Psoas muscle (tissue), 8 donors: ENCODE measurements around the gene FADD. TPM values are rescaled to one million over a fixed set of nuclear protein-coding genes. Genes with fewer than 3 reads are reported as not detected.

Experiments used
- ATAC-seq, 4 donors: fragments of 200-7000 bp; cut with Tn5 transposase; one replicate each; pipeline ENCODE4 v1.9.1; 2020; ENCODE audit warnings: moderate library complexity in 3 of 4, mild to moderate bottlenecking in 2 of 4
- DNase-seq, 2 donors: peaks; one replicate each; pipeline ENCODE4 v3.0.0-alpha.2; 2020
- H3K27ac ChIP-seq: fragments of 200-600 bp; one replicate; pipeline ENCODE4 v1.8.0; 2022
- H3K27me3 ChIP-seq, 3 donors: fragments of 200-600 bp in 1 of 3; one replicate each; pipeline versions ENCODE4 v1.6.1 to v1.8.0; 2013 to 2022; ENCODE audit warnings: low read length in 2 of 3, mild to moderate bottlenecking in 2 of 3, moderate library complexity in 1 of 3; ENCODE audit not compliant: insufficient read depth in 3 of 3
- H3K36me3 ChIP-seq, 2 donors: fragments of 200-600 bp in 1 of 2; one replicate each; pipeline versions ENCODE4 v1.6.1 to v1.8.0; 2013 to 2022; ENCODE audit warnings: low read depth in 1 of 2, mild to moderate bottlenecking in 1 of 2, moderate library complexity in 1 of 2; ENCODE audit not compliant: insufficient read depth in 1 of 2
- H3K4me1 ChIP-seq: fragments of 200-600 bp; one replicate; pipeline ENCODE4 v1.8.0; 2022
- H3K4me3 ChIP-seq: fragments of 200-600 bp; one replicate; pipeline ENCODE4 v1.8.0; 2022; ENCODE audit warnings: mild to moderate bottlenecking
- H3K9me3 ChIP-seq: fragments of 200-600 bp; one replicate; pipeline ENCODE4 v1.8.0; 2022
- WGBS, 3 donors: extraction: QIAGEN DNeasy Blood & Tissue Kit; methylation state at CpG; one replicate each; pipeline versions ENCODE4 v1.1.6 to v1.1.7; 2013; 5-methylcytosine and 5-hydroxymethylcytosine counted together
- intact Hi-C, 2 donors: fragments of 100-400 bp; cut with DNase I; formaldehyde crosslinking; loops; one replicate each; pipeline versions ENCODE4 v1.11.0 to v1.14.2; 2022
- polyA plus RNA-seq, 3 donors: library from polyadenylated mRNA; stranded (reverse); fragments of 200-250 nt; gene quantifications; one replicate each; pipeline ENCODE4 v1.2.3, GENCODE V29; 2013
- total RNA-seq, 4 donors: library from RNA; stranded (reverse); fragmentation: NEBNext Ultra II Directional in 2 of 4; extraction: Animal tissue kit (Norgen Biotek cat#: 25700) in 2 of 4; gene quantifications; one replicate each; pipeline versions ENCODE4 v1.2.1 to v1.2.4, GENCODE V29; 2021 to 2023
- TF ChIP-seq, protein P1 (sequence below): fragments of 200-600 bp; IDR thresholded peaks from one replicate; pipeline ENCODE4 v1.8.0; 2022; ENCODE audit warnings: antibody characterized with exemption
- donor health status: healthy with polysubstance abuse.
- donor health status: DM: no; HTN: no; CAD: no; lungs with moderate emphysema.
- donor health status: Bipolar disorder and iron deficiency.
- donor health status: healthy.
- donor health status: DM: yes; HTN: yes; CAD: no.
- donor health status: DM: no; HTN: no; CAD: no.
- donor health status: DM: no; HTN: no; CAD: no.
- donor health status: DM: yes; HTN: yes; CAD: no.

FADD gene
- total and polyA plus RNA-seq, 7 donors: 7.9 to 49.2 (median 10.7) TPM

GRCh38 chr11:70220136-70220535 is 17.0 kb downstream of the FADD start:
- DNase-seq: no peak
- Histone ChIP-seq H3K27me3 (no peaks in the 10 kb centered on the region), H3K4me1 (no peaks in the 10 kb centered on the region), H3K27ac (no peak overlapping the region), H3K4me3 (no peak overlapping the region), H3K36me3 (no peaks in the 10 kb centered on the region), H3K9me3 (no peaks in the 10 kb centered on the region)
- intact Hi-C loops: no loop called here
- whole genome bisulfite sequencing, 3 donors: 86 to 89% (median 87%) methylated on average over 3 of the region's 3 CpGs
- TF ChIP-seq, protein P1, sequence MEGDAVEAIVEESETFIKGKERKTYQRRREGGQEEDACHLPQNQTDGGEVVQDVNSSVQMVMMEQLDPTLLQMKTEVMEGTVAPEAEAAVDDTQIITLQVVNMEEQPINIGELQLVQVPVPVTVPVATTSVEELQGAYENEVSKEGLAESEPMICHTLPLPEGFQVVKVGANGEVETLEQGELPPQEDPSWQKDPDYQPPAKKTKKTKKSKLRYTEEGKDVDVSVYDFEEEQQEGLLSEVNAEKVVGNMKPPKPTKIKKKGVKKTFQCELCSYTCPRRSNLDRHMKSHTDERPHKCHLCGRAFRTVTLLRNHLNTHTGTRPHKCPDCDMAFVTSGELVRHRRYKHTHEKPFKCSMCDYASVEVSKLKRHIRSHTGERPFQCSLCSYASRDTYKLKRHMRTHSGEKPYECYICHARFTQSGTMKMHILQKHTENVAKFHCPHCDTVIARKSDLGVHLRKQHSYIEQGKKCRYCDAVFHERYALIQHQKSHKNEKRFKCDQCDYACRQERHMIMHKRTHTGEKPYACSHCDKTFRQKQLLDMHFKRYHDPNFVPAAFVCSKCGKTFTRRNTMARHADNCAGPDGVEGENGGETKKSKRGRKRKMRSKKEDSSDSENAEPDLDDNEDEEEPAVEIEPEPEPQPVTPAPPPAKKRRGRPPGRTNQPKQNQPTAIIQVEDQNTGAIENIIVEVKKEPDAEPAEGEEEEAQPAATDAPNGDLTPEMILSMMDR: no peak
- no peak for ATAC-seq

- DNase-seq (no peak), ATAC-seq (no peak)
- H3K36me3 ChIP-seq: no peaks in the 10 kb centered on the region
- no peak overlapping the region for H3K4me3 ChIP-seq
- H3K27ac ChIP-seq: no peak overlapping the region
- no peaks in the 10 kb centered on the region for H3K9me3 ChIP-seq
- WGBS, 3 donors: 68 to 88% (median 78%) methylated on average over 1 of the region's 1 CpG
- no peaks in the 10 kb centered on the region for H3K27me3 ChIP-seq
- TF ChIP-seq, protein P1: no peak
- intact Hi-C loops: no loop called here
- no peaks in the 10 kb centered on the region for H3K4me1 ChIP-seq
Observed at GRCh38 chr11:70220920-70221319, 17.8 kb downstream of the FADD start.

DNA sequence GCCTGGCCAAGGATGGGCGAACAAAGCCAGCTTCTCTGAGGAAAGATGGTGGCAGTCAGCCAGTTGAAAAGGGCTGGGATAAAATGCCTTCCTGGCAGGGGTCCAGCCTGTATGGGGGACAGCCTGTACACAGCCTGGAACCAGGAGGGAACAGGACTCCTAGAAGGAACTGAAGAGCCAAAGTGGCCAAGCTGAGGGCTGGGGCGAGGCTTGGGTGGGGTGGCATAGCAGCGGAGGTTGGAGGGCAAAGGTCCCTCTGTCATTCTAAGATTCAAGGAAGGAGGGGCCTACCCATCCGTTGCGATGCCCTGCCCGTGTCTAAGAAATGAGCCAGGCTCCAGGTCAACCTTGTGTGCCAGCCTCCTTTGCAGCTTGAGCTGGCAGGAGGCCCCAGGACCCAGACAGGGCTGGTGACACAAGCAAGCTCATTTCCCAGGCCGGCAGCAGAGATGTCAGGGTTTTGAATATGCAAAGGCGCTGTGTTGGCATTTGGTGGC is 22.6 kb downstream of the FADD start:
- peak; percentile 49 to 67 for DNase-seq
- WGBS, 3 donors: 40 to 75% (median 49%) methylated on average over 8 of the region's 8 CpGs
- TF ChIP-seq, protein P1: no peak
- Histone ChIP-seq H3K36me3 (no peaks in the 10 kb centered on the region), H3K4me3 (no peak overlapping the region), H3K27me3 (no peaks in the 10 kb centered on the region), H3K9me3 (no peaks in the 10 kb centered on the region), H3K4me1 (no peaks in the 10 kb centered on the region), H3K27ac (no peak overlapping the region)
- intact Hi-C loops: no loop called here
- ATAC-seq: peak in 3 of 4 donors; percentile 33 to 82 (median 59)

DNA sequence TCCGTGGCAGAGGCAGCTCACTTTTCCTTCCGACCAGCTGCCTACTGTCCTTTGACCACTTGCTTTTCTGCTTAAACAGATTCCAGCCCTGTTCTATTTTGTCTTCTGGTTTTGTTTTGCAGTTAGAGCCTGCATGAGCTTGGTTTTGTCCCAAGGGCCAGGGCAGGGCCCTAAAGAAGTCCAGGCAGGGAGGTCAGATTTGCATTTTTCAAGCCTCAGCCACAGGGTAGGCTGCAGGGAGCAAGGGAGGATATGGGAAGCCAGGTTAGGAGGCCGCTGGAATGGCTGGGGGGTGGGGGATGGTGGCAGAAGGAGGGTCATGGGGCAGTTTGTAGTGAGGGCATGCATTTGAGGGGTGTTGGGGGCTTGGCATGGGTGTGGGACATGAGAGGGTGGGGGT is 23.1 kb downstream of the FADD start:
- peak in 1 of 4 donors; percentile 16 for ATAC-seq
- no peak for DNase-seq
- H3K27ac ChIP-seq: no peak overlapping the region
- no peaks in the 10 kb centered on the region for H3K9me3 ChIP-seq
- no peak overlapping the region for H3K4me3 ChIP-seq
- no peaks in the 10 kb centered on the region for H3K4me1 ChIP-seq
- no peaks in the 10 kb centered on the region for H3K27me3 ChIP-seq
- 47 to 70% (median 55%) methylated on average over 3 of the region's 3 CpGs for WGBS, 3 donors
- intact Hi-C loops: no loop called here
- no peaks in the 10 kb centered on the region for H3K36me3 ChIP-seq
- TF ChIP-seq, protein P1: no peak

DNA sequence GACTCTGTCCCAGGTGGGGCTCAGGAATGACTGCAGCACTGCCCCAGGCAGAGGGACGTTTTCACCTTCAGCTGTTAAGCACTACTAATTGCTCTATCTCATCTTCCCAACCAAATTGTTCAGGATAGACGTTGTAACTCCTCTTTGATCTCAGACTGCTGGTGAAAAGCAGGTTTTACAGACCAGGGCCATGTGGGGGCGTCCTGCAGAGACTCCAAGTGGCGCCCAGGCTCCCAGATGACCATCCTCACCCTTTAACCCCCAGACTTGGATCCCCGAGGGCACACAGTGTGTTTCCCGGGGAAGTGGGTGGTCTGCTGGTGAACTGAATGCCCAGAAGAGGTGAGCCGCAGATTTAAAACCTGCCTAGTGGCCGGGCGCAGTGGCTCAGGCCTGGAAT is 23.9 kb downstream of the FADD start:
- WGBS, 3 donors: 55 to 65% (median 60%) methylated on average over 9 of the region's 9 CpGs
- Histone ChIP-seq H3K27me3 (no peaks in the 10 kb centered on the region), H3K4me1 (no peaks in the 10 kb centered on the region), H3K9me3 (no peaks in the 10 kb centered on the region), H3K36me3 (no peaks in the 10 kb centered on the region), H3K27ac (no peak overlapping the region), H3K4me3 (no peak overlapping the region)
- no peak for DNase-seq
- ATAC-seq: no peak
- TF ChIP-seq, protein P1: no peak
- intact Hi-C loops: no loop called here
